GM23338 (cell line): ENCODE results near the gene CIPC. TPM values are rescaled to one million over a fixed set of nuclear protein-coding genes. Genes with fewer than 3 reads are reported as not detected.

Experiments used
- ATAC-seq: fragments of 200-7000 bp; cut with Tn5 transposase; 3 replicates; pipeline ENCODE4 v1.9.1; 2020
- DNase-seq: peaks from one replicate; pipeline ENCODE4 v3.0.0-alpha.2; 2015; ENCODE audit warnings: low spot score
- H2AFZ ChIP-seq: fragments of 200-600 bp; sonication (generic); 2 replicates; pipeline ENCODE4 v1.8.0; 2016; ENCODE audit warnings: antibody characterized with exemption, mild to moderate bottlenecking, moderate library complexity
- H3F3A ChIP-seq: fragments of 200-600 bp; sonication (generic); replicated peaks from 2 replicates; pipeline ENCODE4 v1.8.0; 2017; ENCODE audit warnings: antibody characterized with exemption, mixed run types, low read depth
- H3K27ac ChIP-seq: fragments of 200-600 bp; sonication (generic); 2 replicates; pipeline ENCODE4 v1.6.1; 2016; ENCODE audit warnings: low read depth
- H3K27me3 ChIP-seq: fragments of 200-600 bp; sonication (generic); 2 replicates; pipeline ENCODE4 v1.8.0; 2016; ENCODE audit warnings: mild to moderate bottlenecking, mixed run types, moderate library complexity; ENCODE audit not compliant: insufficient read depth
- H3K36me3 ChIP-seq: fragments of 200-600 bp; sonication (generic); 2 replicates; pipeline ENCODE4 v1.8.0; 2016; ENCODE audit warnings: mild to moderate bottlenecking; ENCODE audit not compliant: insufficient read depth
- H3K4me1 ChIP-seq: fragments of 200-600 bp; sonication (generic); 2 replicates; pipeline ENCODE4 v1.8.0; 2016; ENCODE audit warnings: mild to moderate bottlenecking, moderate library complexity; ENCODE audit not compliant: insufficient read depth
- H3K4me2 ChIP-seq: fragments of 200-600 bp; sonication (generic); 2 replicates; pipeline ENCODE4 v1.7.1; 2017; ENCODE audit warnings: mixed run types
- H3K4me3 ChIP-seq: fragments of 200-600 bp; sonication (generic); 2 replicates; pipeline ENCODE4 v1.6.1; 2016; ENCODE audit warnings: mixed run types
- H3K79me2 ChIP-seq: fragments of 200-600 bp; sonication (generic); replicated peaks from 2 replicates; pipeline ENCODE4 v1.8.0; 2017; ENCODE audit warnings: mild to moderate bottlenecking; ENCODE audit not compliant: insufficient read depth
- H3K9me2 ChIP-seq: fragments of 200-600 bp; sonication (generic); 2 replicates; pipeline ENCODE4 v1.8.0; 2017; ENCODE audit not compliant: insufficient read depth
- H4K20me1 ChIP-seq: fragments of 200-600 bp; sonication (generic); replicated peaks from 2 replicates; pipeline ENCODE4 v1.8.0; 2017; ENCODE audit warnings: mild to moderate bottlenecking; ENCODE audit not compliant: insufficient read depth
- H3K27ac Mint-ChIP-seq: 2 replicates; pipeline ENCODE4 v1.8.0; 2020; ENCODE audit warnings: inconsistent platforms, mild to moderate bottlenecking, moderate library complexity, mixed read lengths
- H3K27me3 Mint-ChIP-seq: 3 replicates; pipeline ENCODE4 v1.8.0; 2022; ENCODE audit warnings: low read depth, mild to moderate bottlenecking, moderate library complexity, mixed read lengths, inconsistent platforms; ENCODE audit not compliant: insufficient read depth, poor library complexity
- H3K36me3 Mint-ChIP-seq: 3 replicates; pipeline ENCODE4 v1.8.0; 2021; ENCODE audit warnings: low read depth, mild to moderate bottlenecking, inconsistent platforms, moderate library complexity, mixed read lengths
- H3K4me1 Mint-ChIP-seq: 3 replicates; pipeline ENCODE4 v1.8.0; 2020; ENCODE audit warnings: mild to moderate bottlenecking, inconsistent platforms, mixed read lengths
- H3K4me3 Mint-ChIP-seq: 3 replicates; pipeline ENCODE4 v1.8.0; 2021; ENCODE audit warnings: moderate library complexity, mild to moderate bottlenecking, inconsistent platforms, mixed read lengths
- H3K9me3 Mint-ChIP-seq: 3 replicates; pipeline ENCODE4 v1.8.0; 2020; ENCODE audit warnings: moderate library complexity, mild to moderate bottlenecking, inconsistent platforms, mixed read lengths
- CTCF ChIP-seq, 2 experiments: fragments of 200-600 bp in 1 of 2; sonication (generic) in 1 of 2; conservative IDR thresholded peaks; 2 replicates each; pipeline versions ENCODE4 v1.5.1 to v1.6.1; 2016 to 2017; ENCODE audit warnings: antibody characterized with exemption in 2 of 2, low read depth in 2 of 2, mild to moderate bottlenecking in 2 of 2, moderate library complexity in 1 of 2
- ETS1 ChIP-seq: IDR thresholded peaks from 2 replicates; pipeline ENCODE4 v1.6.1; 2016; ENCODE audit warnings: antibody characterized with exemption
- EZH2 ChIP-seq: fragments of 200-600 bp; sonication (generic); IDR thresholded peaks from one replicate; pipeline ENCODE4 v1.8.0; 2017; ENCODE audit warnings: antibody characterized with exemption, mild to moderate bottlenecking, low read depth; ENCODE audit not compliant: unreplicated experiment
- EZH2phosphoT487 ChIP-seq: fragments of 200-600 bp; sonication (generic); IDR thresholded peaks from one replicate; pipeline ENCODE4 v1.8.1; 2018; ENCODE audit warnings: antibody characterized with exemption; ENCODE audit not compliant: unreplicated experiment
- NANOG ChIP-seq: IDR thresholded peaks from 2 replicates; pipeline ENCODE4 v1.6.1; 2016; ENCODE audit warnings: antibody characterized with exemption, borderline replicate concordance
- STAT1 ChIP-seq: IDR thresholded peaks from one replicate; pipeline ENCODE4 v1.6.1; 2016; ENCODE audit warnings: antibody characterized with exemption; ENCODE audit not compliant: unreplicated experiment
- ZNF114 ChIP-seq: fragments of 250-450 bp; sonication (Bioruptor Pico); IDR thresholded peaks from 2 replicates; pipeline ENCODE4 v1.5.0; 2020; ENCODE audit warnings: mild to moderate bottlenecking, moderate library complexity
- ZNF331 ChIP-seq: fragments of 250-450 bp; sonication (Bioruptor Pico); IDR thresholded peaks from 2 replicates; pipeline ENCODE4 v1.5.0; 2020; ENCODE audit warnings: low read depth, mild to moderate bottlenecking, moderate library complexity
- ZNF462 ChIP-seq: fragments of 250-450 bp; sonication (Bioruptor Pico); IDR thresholded peaks from 2 replicates; pipeline ENCODE4 v1.5.0; 2020; ENCODE audit warnings: mild to moderate bottlenecking, moderate library complexity
- polyA plus RNA-seq: library from polyadenylated mRNA; unstranded; fragments of >200 nt; fragmentation: Nextera tagmentation; extraction: Ambion mirVana; gene quantifications from 2 replicates; pipeline ENCODE4 v1.2.1, GENCODE V29; 2016
- total RNA-seq: library from RNA; depleted of rRNA; stranded (reverse); fragments of >200 nt; shearing (Covaris generic); gene quantifications from 2 replicates; pipeline ENCODE4 v1.2.3, GENCODE V29; 2014

Gene CIPC
- total and polyA plus RNA-seq, 2 experiments from 2014 or later = 8.1 to 36.9 TPM

- Mint-ChIP-seq H3K27me3 (peaks cover 5% of the 10 kb centered on the region), H3K4me1 (peaks cover 42% of the 10 kb centered on the region), H3K27ac (no peak overlapping the region), H3K36me3 (peaks cover 11% of the 10 kb centered on the region; the same call in 2 of the 3 replicates), H3K4me3 (no peak overlapping the region), H3K9me3 (peaks cover 21% of the 10 kb centered on the region)
- Histone ChIP-seq H2AFZ (no peak overlapping the region), H3K9me2 (no peaks in the 10 kb centered on the region), H4K20me1 (no peaks in the 10 kb centered on the region), H3K4me3 (no peak overlapping the region), H3F3A (peaks cover 7% of the 10 kb centered on the region; the same call in 1 of the 2 replicates), H3K27me3 (no peaks in the 10 kb centered on the region), H3K36me3 (no peaks in the 10 kb centered on the region), H3K27ac (no peak overlapping the region), H3K4me2 (no peak overlapping the region), H3K4me1 (peaks cover 18% of the 10 kb centered on the region), H3K79me2 (peaks cover 10% of the 10 kb centered on the region)
- no peak for TF ChIP-seq NANOG
- TF ChIP-seq ZNF462 = no peak
- no peak for TF ChIP-seq ZNF114 (CRISPR knock-in tag)
- no peak for TF ChIP-seq STAT1
- TF ChIP-seq EZH2phosphoT487 = no peak
- no peak for TF ChIP-seq ZNF331
- ATAC-seq = no peak
- no peak for DNase-seq
These were observed 5.4 kb upstream of the CIPC start for GRCh38 chr14:77092676-77093075.

GRCh38 chr14:77094672-77095284, 3.3 kb upstream of the CIPC start:
- ATAC-seq = peak; percentile 17
- no peak overlapping the region for H3K27ac Mint-ChIP-seq
- H3K36me3 Mint-ChIP-seq = peaks cover 11% of the 10 kb centered on the region; the same call in 2 of the 3 replicates
- peaks cover 21% of the 10 kb centered on the region for H3K9me3 Mint-ChIP-seq
- H2AFZ ChIP-seq = no peak overlapping the region
- peaks cover 24% of the 10 kb centered on the region for H3K79me2 ChIP-seq
- H3K4me3 ChIP-seq = no peak overlapping the region
- no peak overlapping the region for H3K4me2 ChIP-seq
- no peaks in the 10 kb centered on the region for H3K9me2 ChIP-seq
- H3F3A ChIP-seq = peaks cover 7% of the 10 kb centered on the region; the same call in 1 of the 2 replicates
- H3K27me3 ChIP-seq = no peaks in the 10 kb centered on the region
- no peaks in the 10 kb centered on the region for H3K36me3 ChIP-seq
- H3K27ac ChIP-seq = no peak overlapping the region
- peaks cover 18% of the 10 kb centered on the region for H3K4me1 ChIP-seq
- peak; percentile 96 for DNase-seq
- H3K4me3 Mint-ChIP-seq = no peak overlapping the region
- TF ChIP-seq EZH2 = no peak
- TF ChIP-seq CTCF (conservative IDR thresholded peaks at IDR 0.05; ENCODE audit: low read depth in 2 of 2) = peak; percentile 94 to 98
- TF ChIP-seq ZNF114 (CRISPR knock-in tag) = no peak
- no peak for TF ChIP-seq ETS1
- H4K20me1 ChIP-seq = no peaks in the 10 kb centered on the region
- H3K27me3 Mint-ChIP-seq = peaks cover 8% of the 10 kb centered on the region
- H3K4me1 Mint-ChIP-seq = peaks cover 33% of the 10 kb centered on the region
